Measurements from ENCODE around the gene AREG.

DNA sequence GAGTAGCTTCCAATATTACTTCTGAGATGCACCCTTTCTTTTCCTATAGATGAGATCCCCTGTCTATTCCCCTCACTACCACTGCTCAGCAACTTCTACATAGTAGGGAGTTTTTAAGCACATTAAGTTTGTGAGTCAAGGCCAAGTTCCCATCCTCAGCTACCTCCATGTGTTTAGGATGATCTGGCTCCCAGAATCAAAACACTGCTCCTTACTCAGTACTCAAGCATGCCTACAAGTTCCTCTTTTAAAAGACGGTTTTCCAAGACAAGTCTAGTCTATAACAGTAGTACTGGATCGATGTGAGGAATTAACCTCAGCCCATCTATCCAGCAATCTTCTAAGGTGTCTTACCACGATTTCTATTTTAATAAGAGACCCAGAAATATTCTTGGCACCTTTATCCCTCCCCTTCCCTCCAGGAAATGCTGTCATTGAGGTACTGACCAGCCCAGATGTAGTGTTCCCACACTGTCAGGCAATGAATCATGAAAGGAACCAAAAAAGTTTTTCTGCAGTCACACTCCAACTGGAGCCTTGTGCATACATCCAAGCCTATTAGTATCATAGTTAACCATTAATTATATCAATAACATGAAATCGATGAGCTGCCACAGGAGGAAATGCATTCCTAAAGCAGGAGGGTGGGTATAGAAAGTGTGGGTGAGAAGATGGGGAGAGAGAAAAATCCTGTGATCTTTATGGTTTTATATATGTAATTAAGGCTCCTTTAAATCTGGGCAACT lies 29.6 kb downstream of the AREG start:
- TF ChIP-seq EZH2 (IDR thresholded peaks at IDR 0.05; ENCODE audit: low read depth, unreplicated experiment) (no peak), POLR2AphosphoS5 (IDR thresholded peaks at IDR 0.05; ENCODE audit: low read depth) (no peak), ZNF114 (CRISPR knock-in tag; IDR thresholded peaks at IDR 0.05) (no peak), CREB1 (CRISPR knock-in tag; IDR thresholded peaks at IDR 0.05; ENCODE audit: low read depth) (no peak), ZNF331 (CRISPR knock-in tag; IDR thresholded peaks at IDR 0.05; ENCODE audit: low read depth) (no peak), JUNB (IDR thresholded peaks at IDR 0.05; ENCODE audit: unreplicated experiment) (no peak), EZH2phosphoT487 (IDR thresholded peaks at IDR 0.05; ENCODE audit: unreplicated experiment) (no peak), STAT1 (IDR thresholded peaks at IDR 0.05; ENCODE audit: unreplicated experiment) (no peak), NANOG (IDR thresholded peaks at IDR 0.05; ENCODE audit: borderline replicate concordance) (no peak), ZNF462 (CRISPR knock-in tag; IDR thresholded peaks at IDR 0.05) (no peak)
- TF ChIP-seq, protein P1, sequence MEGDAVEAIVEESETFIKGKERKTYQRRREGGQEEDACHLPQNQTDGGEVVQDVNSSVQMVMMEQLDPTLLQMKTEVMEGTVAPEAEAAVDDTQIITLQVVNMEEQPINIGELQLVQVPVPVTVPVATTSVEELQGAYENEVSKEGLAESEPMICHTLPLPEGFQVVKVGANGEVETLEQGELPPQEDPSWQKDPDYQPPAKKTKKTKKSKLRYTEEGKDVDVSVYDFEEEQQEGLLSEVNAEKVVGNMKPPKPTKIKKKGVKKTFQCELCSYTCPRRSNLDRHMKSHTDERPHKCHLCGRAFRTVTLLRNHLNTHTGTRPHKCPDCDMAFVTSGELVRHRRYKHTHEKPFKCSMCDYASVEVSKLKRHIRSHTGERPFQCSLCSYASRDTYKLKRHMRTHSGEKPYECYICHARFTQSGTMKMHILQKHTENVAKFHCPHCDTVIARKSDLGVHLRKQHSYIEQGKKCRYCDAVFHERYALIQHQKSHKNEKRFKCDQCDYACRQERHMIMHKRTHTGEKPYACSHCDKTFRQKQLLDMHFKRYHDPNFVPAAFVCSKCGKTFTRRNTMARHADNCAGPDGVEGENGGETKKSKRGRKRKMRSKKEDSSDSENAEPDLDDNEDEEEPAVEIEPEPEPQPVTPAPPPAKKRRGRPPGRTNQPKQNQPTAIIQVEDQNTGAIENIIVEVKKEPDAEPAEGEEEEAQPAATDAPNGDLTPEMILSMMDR (conservative IDR thresholded peaks at IDR 0.05; ENCODE audit: low read depth in 2 of 2), result no peak
- TF ChIP-seq, protein P2, sequence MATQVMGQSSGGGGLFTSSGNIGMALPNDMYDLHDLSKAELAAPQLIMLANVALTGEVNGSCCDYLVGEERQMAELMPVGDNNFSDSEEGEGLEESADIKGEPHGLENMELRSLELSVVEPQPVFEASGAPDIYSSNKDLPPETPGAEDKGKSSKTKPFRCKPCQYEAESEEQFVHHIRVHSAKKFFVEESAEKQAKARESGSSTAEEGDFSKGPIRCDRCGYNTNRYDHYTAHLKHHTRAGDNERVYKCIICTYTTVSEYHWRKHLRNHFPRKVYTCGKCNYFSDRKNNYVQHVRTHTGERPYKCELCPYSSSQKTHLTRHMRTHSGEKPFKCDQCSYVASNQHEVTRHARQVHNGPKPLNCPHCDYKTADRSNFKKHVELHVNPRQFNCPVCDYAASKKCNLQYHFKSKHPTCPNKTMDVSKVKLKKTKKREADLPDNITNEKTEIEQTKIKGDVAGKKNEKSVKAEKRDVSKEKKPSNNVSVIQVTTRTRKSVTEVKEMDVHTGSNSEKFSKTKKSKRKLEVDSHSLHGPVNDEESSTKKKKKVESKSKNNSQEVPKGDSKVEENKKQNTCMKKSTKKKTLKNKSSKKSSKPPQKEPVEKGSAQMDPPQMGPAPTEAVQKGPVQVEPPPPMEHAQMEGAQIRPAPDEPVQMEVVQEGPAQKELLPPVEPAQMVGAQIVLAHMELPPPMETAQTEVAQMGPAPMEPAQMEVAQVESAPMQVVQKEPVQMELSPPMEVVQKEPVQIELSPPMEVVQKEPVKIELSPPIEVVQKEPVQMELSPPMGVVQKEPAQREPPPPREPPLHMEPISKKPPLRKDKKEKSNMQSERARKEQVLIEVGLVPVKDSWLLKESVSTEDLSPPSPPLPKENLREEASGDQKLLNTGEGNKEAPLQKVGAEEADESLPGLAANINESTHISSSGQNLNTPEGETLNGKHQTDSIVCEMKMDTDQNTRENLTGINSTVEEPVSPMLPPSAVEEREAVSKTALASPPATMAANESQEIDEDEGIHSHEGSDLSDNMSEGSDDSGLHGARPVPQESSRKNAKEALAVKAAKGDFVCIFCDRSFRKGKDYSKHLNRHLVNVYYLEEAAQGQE (IDR thresholded peaks at IDR 0.05; ENCODE audit: unreplicated experiment), result no peak
- TF ChIP-seq, protein P3, sequence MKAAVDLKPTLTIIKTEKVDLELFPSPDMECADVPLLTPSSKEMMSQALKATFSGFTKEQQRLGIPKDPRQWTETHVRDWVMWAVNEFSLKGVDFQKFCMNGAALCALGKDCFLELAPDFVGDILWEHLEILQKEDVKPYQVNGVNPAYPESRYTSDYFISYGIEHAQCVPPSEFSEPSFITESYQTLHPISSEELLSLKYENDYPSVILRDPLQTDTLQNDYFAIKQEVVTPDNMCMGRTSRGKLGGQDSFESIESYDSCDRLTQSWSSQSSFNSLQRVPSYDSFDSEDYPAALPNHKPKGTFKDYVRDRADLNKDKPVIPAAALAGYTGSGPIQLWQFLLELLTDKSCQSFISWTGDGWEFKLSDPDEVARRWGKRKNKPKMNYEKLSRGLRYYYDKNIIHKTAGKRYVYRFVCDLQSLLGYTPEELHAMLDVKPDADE (IDR thresholded peaks at IDR 0.05), result no peak
